Activated CD4-positive, alpha-beta T cell treated with anti-CD3 and anti-CD28 coated beads, Interleukin-2, Interleukin-6, amounts not matched to agents 100 ng/mL and 50 ng/mL, durations not matched to agents 16 hours and 8 hours (primary cell): ENCODE measurements around the gene ITM2B.

ENCODE experiments used
- DNase-seq: peaks from one replicate; pipeline ENCODE4 v3.0.0-alpha.2; 2020

The ITM2B gene

DNA sequence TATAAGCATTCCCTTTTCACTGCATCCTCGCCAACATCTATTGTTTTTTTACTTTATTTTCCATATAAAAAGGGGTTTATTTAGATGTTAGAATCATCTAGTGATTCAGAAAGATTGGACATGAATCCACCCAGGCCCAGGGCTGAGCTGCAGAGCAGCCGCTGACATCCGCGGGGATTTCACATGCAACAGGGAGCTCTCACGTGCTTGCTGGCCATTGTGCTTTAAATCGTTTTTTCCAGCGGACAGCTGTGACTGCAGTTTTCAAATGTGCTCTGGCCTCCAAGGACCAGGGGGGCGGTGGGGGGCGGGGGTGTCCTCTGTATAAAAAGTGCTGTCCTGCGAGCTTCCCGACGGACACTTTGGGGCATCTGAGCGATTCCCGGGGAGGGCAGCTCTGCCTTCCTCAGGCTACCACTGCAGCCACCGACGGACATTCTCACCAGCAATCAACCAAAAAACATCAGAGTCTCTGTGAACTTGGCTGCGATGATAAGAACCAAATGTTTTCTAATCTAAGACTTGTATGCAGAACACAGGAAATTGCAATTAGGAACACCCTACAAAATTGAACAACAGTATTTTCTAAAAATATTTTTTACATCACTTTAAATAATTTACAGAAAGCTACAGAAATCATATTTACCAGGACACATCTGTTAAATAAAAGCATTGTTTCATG lies 83.1 kb downstream of the ITM2B start:
- no peak for DNase-seq

DNA sequence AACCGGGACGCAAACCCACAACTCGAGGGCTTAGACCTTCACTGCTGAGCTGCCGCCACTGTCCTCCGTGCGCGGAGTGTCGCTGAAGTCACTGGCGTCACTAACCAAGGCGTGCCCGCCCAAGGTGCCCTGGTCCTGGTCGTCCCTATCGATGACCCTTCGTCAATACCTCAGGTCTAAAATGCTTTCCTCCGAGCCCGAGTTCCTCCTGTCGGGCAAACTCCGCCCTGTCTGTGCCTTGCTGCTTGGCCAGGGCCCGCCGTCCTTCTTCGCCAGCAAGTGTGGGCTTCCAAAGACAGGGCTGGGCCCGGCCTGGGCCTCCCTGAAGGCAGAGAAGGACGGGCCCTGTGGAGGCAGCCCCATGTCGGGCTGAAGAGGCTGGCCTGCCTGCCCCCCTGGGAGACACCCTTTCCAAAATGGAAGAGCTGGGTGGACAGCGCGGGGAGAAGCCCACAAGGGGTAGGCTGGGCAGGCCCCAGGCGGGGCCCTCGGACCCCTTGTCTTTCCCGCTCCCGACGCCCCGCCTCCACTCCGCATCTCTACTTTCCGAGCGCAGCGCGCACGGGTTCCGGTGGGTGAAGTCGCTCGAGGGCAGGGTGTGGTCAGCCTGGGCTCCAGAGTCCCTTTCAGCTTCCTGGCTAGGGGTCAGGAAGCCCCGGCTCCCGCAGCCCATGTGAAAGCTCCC lies 84.0 kb downstream of the ITM2B start:
- no peak for DNase-seq

DNA sequence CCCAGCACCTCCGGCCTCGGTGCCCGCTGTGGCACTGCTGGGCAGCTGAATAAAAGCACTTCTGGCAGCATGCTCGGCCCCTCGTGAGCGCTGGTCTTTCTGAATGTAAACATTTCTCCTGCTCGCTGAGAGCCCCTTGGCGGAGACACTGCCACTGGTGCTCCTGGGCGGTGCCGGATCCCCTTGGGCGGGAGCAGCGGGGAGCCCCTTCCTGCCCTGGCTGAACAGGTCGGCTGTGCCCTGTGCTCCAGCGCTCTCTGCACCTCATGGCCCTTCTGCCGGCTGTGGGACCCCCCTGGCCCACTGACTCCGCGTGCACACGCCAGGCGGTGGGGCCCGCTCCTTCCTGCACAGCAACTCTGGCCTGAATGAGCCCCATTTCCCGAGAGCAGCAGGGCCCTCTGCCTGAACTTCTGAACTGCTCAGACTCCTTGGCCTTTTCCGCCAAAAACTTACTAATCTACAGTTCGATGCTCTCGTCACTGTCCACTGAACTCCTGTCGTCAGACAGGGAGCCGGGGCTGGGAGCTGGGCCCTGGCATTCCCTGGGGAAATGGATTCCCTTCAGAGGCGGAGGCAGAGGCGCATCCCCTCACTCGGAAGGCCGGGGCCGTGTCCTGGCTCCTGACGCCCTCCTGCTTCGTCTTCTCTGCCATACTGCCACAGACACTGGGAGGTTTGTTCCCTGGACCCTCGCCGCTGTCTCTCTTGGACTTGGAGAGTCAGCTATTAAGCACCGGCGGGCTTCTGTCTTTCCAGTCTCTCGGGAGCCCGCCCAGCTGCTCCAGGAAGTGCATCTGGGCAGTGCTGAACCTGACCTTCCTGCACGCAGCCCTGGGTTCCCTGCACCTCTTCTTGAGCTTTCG lies 84.7 kb downstream of the ITM2B start:
- no peak for DNase-seq

DNA sequence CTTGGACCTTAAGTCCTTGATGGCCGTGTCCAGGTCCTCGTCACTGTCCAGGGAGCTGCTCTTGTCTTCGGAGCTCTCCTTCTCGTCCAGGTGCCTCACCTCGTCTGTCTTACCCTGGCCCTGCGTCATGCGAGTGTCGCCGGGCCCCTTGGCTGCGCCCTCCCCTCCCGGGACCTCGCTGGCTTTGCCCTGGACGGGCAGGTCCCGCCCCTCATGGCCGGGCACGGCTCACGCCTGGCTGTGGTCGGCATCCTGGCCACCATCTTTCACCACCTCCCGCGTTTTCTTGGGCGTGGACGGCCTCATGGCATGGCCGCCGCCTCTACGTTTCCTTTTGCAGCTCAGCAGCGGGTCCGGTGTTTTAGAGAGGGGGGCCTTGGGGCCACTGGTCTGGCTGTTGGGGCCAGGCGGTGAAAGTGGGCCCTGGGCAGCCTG lies 85.4 kb downstream of the ITM2B start:
- DNase-seq, result no peak

DNA sequence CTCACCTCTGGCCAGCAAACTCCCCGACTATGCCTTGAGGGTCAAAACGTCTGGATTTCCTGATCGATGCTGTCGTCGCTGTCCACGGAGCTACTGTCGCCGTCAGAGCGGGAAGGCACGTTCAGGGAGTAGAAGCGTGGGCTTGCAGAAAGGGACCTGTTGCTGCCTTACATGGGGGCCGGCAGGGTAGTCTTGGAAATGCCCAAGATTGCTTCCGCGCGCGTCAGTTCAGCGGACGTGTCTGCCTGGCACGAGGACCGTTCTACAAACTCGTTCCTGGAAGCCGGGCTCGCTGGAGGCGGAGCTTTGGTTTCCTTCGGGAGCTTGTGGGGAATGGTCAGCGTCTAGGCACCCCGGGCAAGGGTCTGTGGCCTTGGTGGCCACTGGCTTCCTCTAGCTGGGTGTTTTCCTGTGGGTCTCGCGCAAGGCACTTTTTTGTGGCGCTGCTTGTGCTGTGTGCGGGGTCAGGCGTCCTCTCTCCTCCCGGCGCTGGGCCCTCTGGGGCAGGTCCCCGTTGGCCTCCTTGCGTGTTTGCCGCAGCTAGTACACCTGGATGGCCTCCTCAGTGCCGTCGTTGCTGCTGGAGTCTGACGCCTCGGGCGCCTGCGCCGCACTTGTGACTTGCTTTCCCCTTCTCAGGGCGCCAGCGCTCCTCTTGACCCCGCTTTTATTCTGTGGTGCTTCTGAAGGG lies 86.0 kb downstream of the ITM2B start:
- no peak for DNase-seq
